Endothelial cell of umbilical vein (primary cell): Measurements from ENCODE around the gene TRIM29. TPM values are rescaled to one million over a fixed set of nuclear protein-coding genes. Genes with fewer than 3 reads are reported as not detected.

Experiments
- BruUV-seq: library from RNA; stranded (reverse); fragments of 400-500 nt; replicated peaks from 2 replicates; lab custom pipeline; 2021; lab: Mats Ljungman, UMichigan
- CTCF ChIA-PET: fragments of 300-600, 350-600 bp; sonication (Branson Sonifier 250); formaldehyde crosslinking; loops from one replicate; lab custom pipeline; 2021; ENCODE audit warnings: antibody characterized with exemption, inconsistent platforms; lab: Charles Lee
- POLR2A ChIA-PET: fragments of 300-600, 350-600 bp; sonication (Branson Sonifier 250); formaldehyde crosslinking; loops from one replicate; lab custom pipeline; 2021; ENCODE audit warnings: antibody characterized with exemption, inconsistent platforms; lab: Charles Lee
- DNase-seq: peaks from one replicate; pipeline ENCODE4 v3.0.0-alpha.2; 2011; ENCODE audit warnings: low read depth, low spot score
- FAIRE-seq: peaks from 2 replicates; lab custom pipeline; 2011; peaks lifted over from hg19 to GRCh38; lab: Jason Lieb, UNC
- H2AFZ ChIP-seq: 2 replicates; pipeline ENCODE4 v1.6.0; 2012; ENCODE audit warnings: low read depth, low read length, control low read depth, inconsistent platforms
- H3K27ac ChIP-seq: 2 replicates; pipeline ENCODE4 v1.5.1; 2011; ENCODE audit warnings: low read depth, mild to moderate bottlenecking, control low read depth, low read length, moderate library complexity; ENCODE audit not compliant: insufficient read depth
- H3K27me3 ChIP-seq, 2 experiments: 2 replicates each; pipeline versions ENCODE4 v1.6.0 to v1.6.1; 2011; ENCODE audit warnings: low read length in 2 of 2, mixed read lengths in 1 of 2; ENCODE audit not compliant: control insufficient read depth in 2 of 2, insufficient read depth in 2 of 2
- H3K36me3 ChIP-seq, 2 experiments: 2 replicates in 1 of 2; 3 replicates in 1 of 2; pipeline ENCODE4 v1.5.1; 2011; ENCODE audit warnings: low read length in 2 of 2, mild to moderate bottlenecking in 1 of 2, moderate library complexity in 1 of 2; ENCODE audit not compliant: control insufficient read depth in 2 of 2, insufficient read depth in 2 of 2; ENCODE audit errors: extremely low read depth in 1 of 2
- H3K4me1 ChIP-seq: 3 replicates; pipeline ENCODE4 v1.5.1; 2011; ENCODE audit warnings: mild to moderate bottlenecking, low read length; ENCODE audit not compliant: control insufficient read depth, insufficient read depth; ENCODE audit errors: extremely low read depth
- H3K4me2 ChIP-seq: 2 replicates; pipeline ENCODE4 v1.6.1; 2011; ENCODE audit warnings: low read length, control low read depth, mixed read lengths; ENCODE audit not compliant: insufficient read depth
- H3K4me3 ChIP-seq, 3 experiments: fragments of 200-600 bp in 1 of 3; sonication (generic), shearing (Covaris generic) in 1 of 3; replicated peaks in 1 of 3; 2 replicates each; pipeline ENCODE4 v1.5.1; 2011 to 2016; ENCODE audit warnings: control low read depth in 3 of 3, low read length in 3 of 3, mild to moderate bottlenecking in 2 of 3, inconsistent platforms in 1 of 3, low read depth in 1 of 3, moderate library complexity in 1 of 3; ENCODE audit not compliant: insufficient read depth in 1 of 3
- H3K79me2 ChIP-seq: 2 replicates; pipeline ENCODE4 v1.6.0; 2012; ENCODE audit warnings: low read length, inconsistent platforms; ENCODE audit not compliant: control insufficient read depth, insufficient read depth
- H3K9ac ChIP-seq: replicated peaks from 2 replicates; pipeline ENCODE3; 2011; ENCODE audit warnings: low read length, control low read depth; ENCODE audit not compliant: insufficient read depth; ENCODE audit errors: extremely low read depth
- H3K9me1 ChIP-seq: replicated peaks from 3 replicates; pipeline ENCODE4 v1.6.0; 2011; ENCODE audit warnings: mild to moderate bottlenecking, low read length; ENCODE audit not compliant: control insufficient read depth, insufficient read depth; ENCODE audit errors: extremely low read depth
- H3K9me3 ChIP-seq: replicated peaks from 2 replicates; pipeline ENCODE4 v1.5.1; 2012; ENCODE audit warnings: low read length, inconsistent platforms; ENCODE audit not compliant: control insufficient read depth, insufficient read depth
- H4K20me1 ChIP-seq: replicated peaks from 2 replicates; pipeline ENCODE3; 2011; ENCODE audit warnings: mild to moderate bottlenecking, low read length; ENCODE audit not compliant: control insufficient read depth, insufficient read depth; ENCODE audit errors: extremely low read depth
- EZH2 ChIP-seq: IDR thresholded peaks from 2 replicates; pipeline ENCODE4 v1.6.1; 2012; ENCODE audit warnings: borderline replicate concordance, low read depth, mild to moderate bottlenecking, moderate library complexity, low read length, inconsistent platforms; ENCODE audit not compliant: severe bottlenecking
- FOS ChIP-seq: IDR thresholded peaks from 2 replicates; pipeline ENCODE4 v1.6.1; 2011; ENCODE audit warnings: mild to moderate bottlenecking, low read length, moderate library complexity, borderline replicate concordance; ENCODE audit not compliant: insufficient read depth
- GATA2 ChIP-seq: IDR thresholded peaks from 2 replicates; pipeline ENCODE4 v1.7.0; 2011; ENCODE audit warnings: low read depth, mild to moderate bottlenecking, moderate library complexity, mixed read lengths, low read length; ENCODE audit not compliant: insufficient read length, insufficient read depth
- JUN ChIP-seq: IDR thresholded peaks from 2 replicates; pipeline ENCODE4 v1.6.1; 2011; ENCODE audit warnings: borderline replicate concordance, low read depth; ENCODE audit not compliant: insufficient read length, insufficient read depth
- MYC ChIP-seq: IDR thresholded peaks from one replicate; pipeline ENCODE4 v1.6.1; 2011; ENCODE audit warnings: mild to moderate bottlenecking, low read depth, low read length
- POLR2A ChIP-seq: IDR thresholded peaks from 2 replicates; pipeline ENCODE4 v1.6.1; 2012; ENCODE audit warnings: low read depth, mild to moderate bottlenecking, control low read depth, low read length
- POLR2AphosphoS5 ChIP-seq: IDR thresholded peaks from 2 replicates; pipeline ENCODE4 v1.6.1; 2012; ENCODE audit warnings: low read depth, mild to moderate bottlenecking, control low read depth, low read length, moderate library complexity; ENCODE audit not compliant: insufficient read depth
- dilution Hi-C: fragments of 300-500 bp; cut with MboI; formaldehyde crosslinking; loops from one replicate; pipeline ENCODE4 v1.15.0; 2019; ENCODE audit warnings: low sequenced_read_pairs; ENCODE audit not compliant: extremely low pct_ligation_motif_present
- intact Hi-C: fragments of 100-400 bp; cut with micrococcal nuclease; formaldehyde crosslinking; loops from one replicate; pipeline ENCODE4 v1.10.0; 2022
- polyA plus RNA-seq, 4 experiments: library from polyadenylated mRNA; depleted of rRNA in 3 of 4; stranded (reverse) in 3 of 4; unstranded in 1 of 4; fragments of >200 nt; gene quantifications; 2 replicates each; pipeline versions ENCODE4 v1.2.1 to v1.2.3, GENCODE V29; 2011 to 2012; ENCODE audit warnings: missing spikeins in 1 of 4
- total RNA-seq: library from RNA; stranded (reverse); gene quantifications from 2 replicates; pipeline ENCODE4 v1.2.3, GENCODE V29; 2021
- TF ChIP-seq, protein P1 (sequence below), 2 donors: IDR thresholded peaks; 1 replicate in 1 of 2; 2 replicates in 1 of 2; pipeline ENCODE4 v1.5.1; 2011; ENCODE audit warnings: low read length in 2 of 2, mild to moderate bottlenecking in 2 of 2, moderate library complexity in 2 of 2, control low read depth in 1 of 2, inconsistent platforms in 1 of 2, low read depth in 1 of 2; ENCODE audit not compliant: insufficient read depth in 1 of 2; ENCODE audit errors: extremely low read depth in 1 of 2
- TF ChIP-seq, protein P2 (sequence below): IDR thresholded peaks from 2 replicates; pipeline ENCODE4 v1.6.1; 2011; ENCODE audit not compliant: insufficient read depth, insufficient read length

The TRIM29 gene
- total and polyA plus RNA-seq, 2 donors (not counting 3 experiments of a cell fraction or from before 2014, with no cell fraction given) = not detected

DNA sequence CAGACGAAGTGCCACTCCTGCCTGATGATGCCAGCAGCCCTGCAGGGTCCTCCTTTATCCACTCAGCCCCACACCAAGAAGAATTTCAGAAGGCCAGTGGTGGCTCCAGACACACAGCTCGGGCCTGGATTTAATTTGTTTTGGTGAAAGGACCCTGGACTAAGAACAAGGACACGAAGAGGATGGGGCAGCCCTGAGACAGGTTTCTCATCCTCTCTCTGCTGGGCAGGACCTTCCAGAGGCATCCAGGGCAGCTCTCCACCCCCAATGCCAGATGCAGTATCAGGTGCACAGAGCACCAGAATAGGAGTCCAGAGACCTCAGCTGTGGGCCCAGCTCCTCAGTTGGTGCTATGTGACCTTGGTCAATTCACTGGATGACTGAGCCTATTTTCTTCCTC, 72.0 kb downstream of the TRIM29 start:
- TF ChIP-seq POLR2A (no peak), JUN (no peak), POLR2AphosphoS5 (no peak), EZH2 (no peak), FOS (no peak), MYC (no peak), GATA2 (no peak)
- TF ChIP-seq, protein P1, sequence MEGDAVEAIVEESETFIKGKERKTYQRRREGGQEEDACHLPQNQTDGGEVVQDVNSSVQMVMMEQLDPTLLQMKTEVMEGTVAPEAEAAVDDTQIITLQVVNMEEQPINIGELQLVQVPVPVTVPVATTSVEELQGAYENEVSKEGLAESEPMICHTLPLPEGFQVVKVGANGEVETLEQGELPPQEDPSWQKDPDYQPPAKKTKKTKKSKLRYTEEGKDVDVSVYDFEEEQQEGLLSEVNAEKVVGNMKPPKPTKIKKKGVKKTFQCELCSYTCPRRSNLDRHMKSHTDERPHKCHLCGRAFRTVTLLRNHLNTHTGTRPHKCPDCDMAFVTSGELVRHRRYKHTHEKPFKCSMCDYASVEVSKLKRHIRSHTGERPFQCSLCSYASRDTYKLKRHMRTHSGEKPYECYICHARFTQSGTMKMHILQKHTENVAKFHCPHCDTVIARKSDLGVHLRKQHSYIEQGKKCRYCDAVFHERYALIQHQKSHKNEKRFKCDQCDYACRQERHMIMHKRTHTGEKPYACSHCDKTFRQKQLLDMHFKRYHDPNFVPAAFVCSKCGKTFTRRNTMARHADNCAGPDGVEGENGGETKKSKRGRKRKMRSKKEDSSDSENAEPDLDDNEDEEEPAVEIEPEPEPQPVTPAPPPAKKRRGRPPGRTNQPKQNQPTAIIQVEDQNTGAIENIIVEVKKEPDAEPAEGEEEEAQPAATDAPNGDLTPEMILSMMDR (IDR thresholded peaks at IDR 0.05; ENCODE audit: extremely low read depth in 1 of 2, insufficient read depth in 1 of 2, low read depth in 1 of 2, low read length in 2 of 2) = no peak
- TF ChIP-seq, protein P2, sequence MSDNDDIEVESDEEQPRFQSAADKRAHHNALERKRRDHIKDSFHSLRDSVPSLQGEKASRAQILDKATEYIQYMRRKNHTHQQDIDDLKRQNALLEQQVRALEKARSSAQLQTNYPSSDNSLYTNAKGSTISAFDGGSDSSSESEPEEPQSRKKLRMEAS = no peak
- Histone ChIP-seq H3K27me3 (no peaks in the 10 kb centered on the region), H4K20me1 (no peaks in the 10 kb centered on the region), H3K9me3 (no peaks in the 10 kb centered on the region), H3K9ac (no peak overlapping the region), H3K79me2 (no peaks in the 10 kb centered on the region), H3K4me2 (no peak overlapping the region), H3K27ac (no peak overlapping the region), H3K4me1 (no peaks in the 10 kb centered on the region), H2AFZ (no peak overlapping the region), H3K36me3 (no peaks in the 10 kb centered on the region), H3K4me3 (no peak overlapping the region), H3K9me1 (no peaks in the 10 kb centered on the region)
- POLR2A ChIA-PET = no interaction called here
- FAIRE-seq (no peak), DNase-seq (no peak)
- intact Hi-C loops (no loop called here), dilution Hi-C loops (no loop called here)
- CTCF ChIA-PET = interaction anchor here (1.7 kb wide), 1 partner anchor 8 kb away, joined by 4 read pairs; no protein-coding TSS in a partner anchor
- BruUV-seq = no TSS peak
